GM21737 (cell line): ENCODE results near the gene DOCK3.
"Not testable (repeated sequence)": the region's sequence is repeated elsewhere in the genome, so short reads cannot be mapped to it uniquely, and the experiment has no call there.

Experiments
- ATAC-seq: cut with Tn5 transposase; IDR thresholded peaks from one replicate; pipeline ENCODE4 v1.9.1; 2021; ENCODE audit warnings: mild to moderate bottlenecking, moderate library complexity; ENCODE audit not compliant: unreplicated experiment

The DOCK3 gene

DNA sequence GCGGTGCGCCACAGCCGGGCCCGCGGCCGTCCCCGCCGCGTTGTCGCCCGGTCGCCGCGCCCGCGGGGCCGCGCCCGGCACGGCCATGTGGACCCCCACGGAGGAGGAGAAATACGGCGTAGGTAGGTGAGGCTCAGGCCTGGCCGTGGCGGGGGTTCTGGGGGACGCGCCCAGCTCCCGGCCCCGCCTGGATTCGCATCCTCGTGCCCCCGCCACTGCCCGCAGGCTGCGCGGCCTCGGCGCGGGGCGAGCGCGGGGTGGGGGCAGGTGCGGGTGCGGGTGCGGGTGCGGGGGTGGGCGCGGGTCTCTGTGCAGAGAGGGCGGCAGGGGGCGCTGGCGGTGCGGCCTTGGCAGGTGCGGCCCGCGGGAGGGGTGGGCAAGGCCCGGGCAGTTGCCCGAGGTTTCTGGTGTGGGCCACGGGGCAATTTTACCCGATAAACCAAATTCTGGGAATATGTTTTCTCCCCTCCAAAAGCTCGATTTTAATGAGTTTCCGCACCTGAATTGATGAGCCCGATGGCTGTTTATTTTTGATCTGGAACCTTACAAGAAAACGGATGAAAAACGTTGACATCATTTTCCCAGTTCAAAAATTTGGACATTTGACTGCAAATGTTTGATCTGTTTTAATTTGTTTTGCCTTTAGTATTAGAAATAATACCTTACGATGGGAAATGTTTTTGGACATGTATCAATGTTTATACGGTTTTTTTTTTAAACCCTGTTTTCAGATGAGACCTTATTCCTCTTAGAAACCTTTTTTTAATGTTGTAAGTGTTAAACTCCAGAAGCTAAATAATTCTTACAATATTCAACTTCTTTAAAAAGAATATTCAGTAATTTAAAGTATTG, 678 bp downstream of the DOCK3 start:
- ATAC-seq: no peak

GRCh38 chr3:50676031-50676705, 1.4 kb downstream of the DOCK3 start:
- no peak for ATAC-seq

DNA sequence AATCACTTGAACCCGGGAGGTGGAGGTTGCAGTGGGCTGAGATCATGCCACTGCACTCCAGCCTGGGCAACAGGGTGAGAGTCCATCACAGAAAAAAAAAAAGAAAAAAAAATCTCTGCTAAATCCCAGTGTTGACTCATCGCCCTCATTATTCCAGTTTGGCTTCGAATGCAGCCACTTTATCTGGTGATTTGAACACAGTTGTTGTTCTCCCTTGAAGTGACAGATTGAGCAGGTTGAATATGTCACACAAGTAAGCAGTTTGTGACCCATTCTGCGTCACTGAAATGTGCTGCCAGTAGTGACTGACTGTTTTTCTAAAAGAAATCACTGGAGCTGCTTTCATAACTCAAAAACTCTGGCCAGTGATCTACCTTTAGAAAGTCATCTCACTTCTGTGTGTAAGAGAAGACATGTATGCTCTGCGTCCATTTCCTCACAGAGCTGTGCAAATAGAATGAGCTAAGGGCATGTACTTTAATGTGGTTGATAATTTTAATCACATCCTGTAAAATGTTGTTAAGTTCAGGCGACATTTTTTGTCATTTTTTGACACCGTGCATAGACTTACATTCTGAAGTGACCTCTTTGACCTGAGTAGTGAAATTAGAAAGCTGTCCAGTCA, 12.5 kb downstream of the DOCK3 start:
- no peak for ATAC-seq

DNA sequence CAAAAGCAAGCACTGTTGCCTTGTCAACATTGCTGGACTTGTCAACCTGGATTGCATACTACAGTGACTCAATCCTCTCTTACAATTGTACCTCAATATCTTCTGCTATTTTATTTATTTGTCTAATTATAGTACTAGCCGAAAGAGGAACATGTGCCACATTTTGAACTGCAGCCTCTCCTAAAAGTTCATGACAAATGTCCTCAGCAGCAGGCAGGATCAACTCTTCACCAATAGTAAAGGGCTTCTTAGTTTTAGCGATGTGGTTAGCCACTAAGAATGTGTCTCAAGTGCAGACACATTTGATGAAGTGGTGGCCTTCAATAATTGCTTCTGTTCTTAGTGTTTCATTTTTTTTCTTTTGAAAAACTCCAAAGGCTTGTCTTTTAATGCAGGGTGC, 13.2 kb downstream of the DOCK3 start:
- ATAC-seq: no peak

GRCh38 chr3:50688602-50689001, 13.9 kb downstream of the DOCK3 start:
- not testable (repeated sequence) for ATAC-seq

DNA sequence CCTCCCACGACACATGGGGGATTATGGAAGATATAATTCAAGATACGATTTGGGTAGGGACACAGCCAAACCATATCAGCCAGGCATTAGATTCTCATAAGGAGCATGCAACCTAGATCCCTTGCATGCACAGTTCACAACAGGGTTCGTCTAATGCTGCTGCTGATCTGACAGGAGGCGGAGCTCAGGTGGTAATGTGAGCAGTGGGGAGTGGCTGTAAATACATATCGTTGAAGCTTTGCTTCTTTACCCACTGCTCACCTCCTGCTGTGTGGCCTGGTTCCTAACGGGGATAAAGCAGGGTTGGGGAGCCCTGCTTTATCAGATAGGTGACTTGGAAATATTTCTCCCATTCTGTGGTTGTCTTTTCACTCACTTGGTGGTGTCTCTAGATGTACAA, 14.8 kb downstream of the DOCK3 start:
- ATAC-seq: no peak

- ATAC-seq: no peak
These were observed 20.3 kb downstream of the DOCK3 start for GRCh38 chr3:50695031-50695430.

DNA sequence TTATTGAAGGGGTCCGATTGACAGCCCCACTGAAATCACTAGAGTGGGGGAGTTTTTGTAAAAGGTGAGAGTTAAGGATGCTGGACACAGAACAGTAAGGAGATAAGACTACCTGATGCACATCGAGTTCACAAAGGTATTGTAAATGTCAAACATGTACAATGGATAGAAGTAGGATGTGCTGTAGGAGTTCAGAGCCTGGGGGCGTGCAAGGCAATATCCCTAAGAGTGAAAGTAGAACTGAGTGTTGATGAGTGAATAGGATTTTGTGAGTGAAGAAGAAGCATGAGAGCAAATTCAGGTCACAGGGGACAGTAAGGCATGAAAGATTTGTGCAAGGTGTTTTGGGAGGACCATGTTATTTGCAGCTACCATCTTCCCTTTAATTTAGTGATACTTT, 21.5 kb downstream of the DOCK3 start:
- ATAC-seq: no peak

DNA sequence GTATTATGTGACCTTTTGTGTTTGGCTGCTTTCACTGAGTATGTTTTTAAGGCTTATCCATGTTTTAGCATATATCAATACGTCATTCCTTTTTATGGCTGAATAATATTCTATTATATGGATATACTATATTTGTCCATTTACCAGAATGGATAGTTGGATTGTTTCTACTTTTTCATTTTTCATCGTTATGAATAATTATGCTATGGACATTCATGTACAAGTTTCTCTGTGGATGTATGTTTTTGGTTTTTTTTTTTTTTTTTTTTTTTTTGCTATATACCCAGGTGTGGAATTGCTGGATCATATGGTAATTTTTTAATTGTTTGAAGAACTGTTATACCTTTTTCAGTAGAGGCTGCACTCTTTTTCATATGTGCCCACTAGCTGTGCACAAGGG, 23.5 kb downstream of the DOCK3 start:
- no peak for ATAC-seq

GRCh38 chr3:50708620-50709019, 33.9 kb downstream of the DOCK3 start:
- ATAC-seq: no peak

DNA sequence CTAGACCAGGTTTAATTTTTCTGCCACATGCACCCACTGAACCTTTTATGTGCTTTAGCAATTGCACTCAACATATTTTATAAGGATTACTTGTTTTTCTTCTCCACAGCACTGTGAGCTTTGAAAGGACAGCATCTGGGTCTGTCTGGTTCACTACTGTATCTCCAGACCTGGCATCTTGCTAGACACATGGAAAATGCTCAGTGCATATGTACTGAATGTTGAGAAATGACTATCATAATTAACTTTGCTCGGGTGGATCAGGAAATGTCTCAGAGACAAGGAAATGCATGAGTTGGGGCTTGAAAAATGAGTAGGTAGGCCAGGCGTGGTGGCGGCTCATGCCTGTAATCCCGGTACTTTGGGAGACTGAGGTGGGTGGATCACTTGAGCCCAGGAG, 40.2 kb downstream of the DOCK3 start:
- no peak for ATAC-seq

GRCh38 chr3:50724831-50725230, 50.1 kb downstream of the DOCK3 start:
- no peak for ATAC-seq

GRCh38 chr3:50734985-50735384, 60.3 kb downstream of the DOCK3 start:
- ATAC-seq: no peak

- no peak for ATAC-seq
These were observed 62.6 kb downstream of the DOCK3 start for GRCh38 chr3:50737193-50737905.

DNA sequence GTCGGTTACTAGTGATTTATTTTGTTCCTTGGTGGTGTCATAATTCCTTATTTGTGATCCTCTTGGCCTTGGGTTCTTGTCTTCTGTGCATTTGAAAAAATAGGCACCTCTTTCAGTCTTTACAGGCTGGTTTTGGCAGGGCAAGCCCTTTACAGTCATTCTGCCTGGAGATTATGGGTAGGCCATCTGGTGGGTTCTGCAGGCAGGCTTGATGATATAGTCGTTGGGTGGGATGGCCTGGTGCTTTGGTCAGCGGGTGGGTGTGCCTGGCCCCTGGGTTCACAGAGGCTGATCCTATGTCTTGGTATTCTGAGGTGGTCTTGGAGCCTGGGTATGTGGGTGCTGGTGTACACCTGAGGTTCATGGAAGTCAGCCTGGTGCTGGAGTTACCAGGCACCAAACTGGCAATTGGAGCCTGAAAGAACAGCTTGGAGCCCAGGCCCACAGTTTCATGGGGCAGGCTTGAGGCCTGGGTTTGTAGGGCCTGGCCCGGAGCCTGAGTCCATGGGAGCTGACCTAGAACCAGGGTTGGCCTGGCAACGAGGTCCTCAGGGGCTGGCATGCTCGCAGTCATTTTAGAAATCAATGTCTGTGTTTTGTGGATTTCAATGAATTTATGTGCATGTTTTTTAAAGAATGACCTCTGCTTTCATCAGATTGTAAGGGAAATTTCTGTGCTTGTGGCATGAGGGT, 63.3 kb downstream of the DOCK3 start:
- no peak for ATAC-seq

- ATAC-seq: no peak
These were observed 68.9 kb downstream of the DOCK3 start for GRCh38 chr3:50743643-50744042.

DNA sequence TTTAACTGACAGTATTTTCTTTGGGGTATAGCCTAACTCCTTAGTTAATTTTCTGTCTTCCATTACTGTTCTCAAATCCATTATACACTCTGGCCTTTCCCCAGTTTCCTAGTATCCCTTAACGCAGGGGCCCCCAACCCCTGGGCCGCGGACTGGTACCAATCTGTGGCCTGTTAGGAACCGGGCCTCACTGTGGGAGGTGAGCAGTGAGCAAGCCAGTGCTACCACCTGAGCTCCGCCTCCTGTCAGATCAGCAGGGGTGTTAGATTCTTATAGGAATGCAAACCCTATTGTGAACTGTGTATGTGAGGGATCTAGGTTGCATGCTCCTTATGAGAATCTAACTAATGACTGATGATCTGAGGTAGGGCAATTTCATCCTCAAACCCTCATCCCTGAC, 75.1 kb downstream of the DOCK3 start:
- no peak for ATAC-seq

DNA sequence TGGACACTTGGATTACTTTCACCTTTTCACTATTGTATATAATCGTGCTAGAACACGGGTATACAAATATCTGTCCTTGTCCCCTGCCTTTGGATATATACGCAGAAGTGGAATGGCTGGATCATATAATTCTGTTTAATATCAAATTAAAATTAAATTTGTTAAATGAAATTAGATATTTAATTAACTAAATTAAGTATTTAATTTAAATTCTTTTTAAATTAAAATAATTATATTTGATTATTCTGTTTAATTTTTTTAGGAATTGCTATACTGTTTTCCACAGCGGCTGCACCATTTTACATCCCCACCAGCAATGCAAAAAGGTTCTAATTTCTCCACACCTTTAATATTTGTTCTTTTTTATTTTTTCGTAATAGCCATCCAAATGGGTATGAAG, 84.3 kb downstream of the DOCK3 start:
- no peak for ATAC-seq

DNA sequence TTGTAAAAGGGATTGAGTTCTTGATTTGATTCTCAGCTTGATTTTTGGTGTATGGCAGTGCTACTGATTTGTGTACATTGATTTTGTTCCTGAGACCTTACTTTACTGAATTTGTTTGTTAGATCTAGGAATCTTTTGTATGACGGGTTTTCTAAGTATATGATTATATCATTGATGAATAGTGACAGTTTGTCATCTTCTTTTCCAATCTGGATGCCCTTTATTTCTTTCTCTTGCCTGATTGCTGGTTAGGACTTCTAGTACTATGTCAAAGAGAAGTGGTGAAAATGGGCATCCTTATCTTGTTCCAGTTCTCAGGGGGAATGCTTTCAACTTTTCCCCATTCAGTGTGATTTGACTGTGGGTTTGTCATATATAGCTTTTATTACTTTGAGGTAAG, 103.0 kb downstream of the DOCK3 start:
- ATAC-seq: no peak

- ATAC-seq: not testable (repeated sequence)
These were observed 107.0 kb downstream of the DOCK3 start for GRCh38 chr3:50781766-50782165.

GRCh38 chr3:50786631-50787030, 111.9 kb downstream of the DOCK3 start:
- no peak for ATAC-seq
